AG09309 (cell line): ENCODE data around the gene HIPK2.
A peak's percentile ranks its signal among the peaks of the same experiment; 100 is the strongest.

Experiments used
- DNase-seq: peaks from one replicate; pipeline ENCODE4 v3.0.0-alpha.2; 2010; ENCODE audit warnings: low read depth
- H3K4me3 ChIP-seq: 2 replicates; pipeline ENCODE4 v1.5.1; 2011; ENCODE audit warnings: mild to moderate bottlenecking, low read depth, low read length, moderate library complexity; ENCODE audit not compliant: control insufficient read depth
- TF ChIP-seq, protein P1 (sequence below): IDR thresholded peaks from 2 replicates; pipeline ENCODE4 v1.5.1; 2011; ENCODE audit warnings: mild to moderate bottlenecking, low read depth, low read length, inconsistent platforms; ENCODE audit not compliant: insufficient read depth, control insufficient read depth; ENCODE audit errors: missing control alignments

HIPK2 gene

DNA sequence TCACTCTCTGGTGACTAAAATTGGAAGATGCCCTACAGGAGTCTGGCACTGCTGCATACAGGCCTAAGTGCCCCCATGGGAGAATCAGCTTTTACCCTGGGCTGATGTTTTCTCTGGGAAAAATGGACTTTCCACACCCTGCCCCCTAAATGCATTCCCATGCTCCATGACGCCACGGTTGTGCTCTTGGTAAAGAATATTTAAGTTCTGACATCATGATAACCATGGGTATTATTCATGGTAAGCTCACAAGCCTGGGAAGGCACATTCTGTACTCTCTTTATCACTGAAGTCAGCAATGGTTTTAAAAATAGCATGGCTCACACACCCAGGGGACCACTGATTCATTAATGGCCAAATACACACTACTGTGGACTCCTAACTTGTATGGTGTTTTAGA, 43.4 kb downstream of the HIPK2 start:
- TF ChIP-seq, protein P1, sequence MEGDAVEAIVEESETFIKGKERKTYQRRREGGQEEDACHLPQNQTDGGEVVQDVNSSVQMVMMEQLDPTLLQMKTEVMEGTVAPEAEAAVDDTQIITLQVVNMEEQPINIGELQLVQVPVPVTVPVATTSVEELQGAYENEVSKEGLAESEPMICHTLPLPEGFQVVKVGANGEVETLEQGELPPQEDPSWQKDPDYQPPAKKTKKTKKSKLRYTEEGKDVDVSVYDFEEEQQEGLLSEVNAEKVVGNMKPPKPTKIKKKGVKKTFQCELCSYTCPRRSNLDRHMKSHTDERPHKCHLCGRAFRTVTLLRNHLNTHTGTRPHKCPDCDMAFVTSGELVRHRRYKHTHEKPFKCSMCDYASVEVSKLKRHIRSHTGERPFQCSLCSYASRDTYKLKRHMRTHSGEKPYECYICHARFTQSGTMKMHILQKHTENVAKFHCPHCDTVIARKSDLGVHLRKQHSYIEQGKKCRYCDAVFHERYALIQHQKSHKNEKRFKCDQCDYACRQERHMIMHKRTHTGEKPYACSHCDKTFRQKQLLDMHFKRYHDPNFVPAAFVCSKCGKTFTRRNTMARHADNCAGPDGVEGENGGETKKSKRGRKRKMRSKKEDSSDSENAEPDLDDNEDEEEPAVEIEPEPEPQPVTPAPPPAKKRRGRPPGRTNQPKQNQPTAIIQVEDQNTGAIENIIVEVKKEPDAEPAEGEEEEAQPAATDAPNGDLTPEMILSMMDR, result no peak
- peak; percentile 45 for DNase-seq
- H3K4me3 ChIP-seq, result no peak overlapping the region

DNA sequence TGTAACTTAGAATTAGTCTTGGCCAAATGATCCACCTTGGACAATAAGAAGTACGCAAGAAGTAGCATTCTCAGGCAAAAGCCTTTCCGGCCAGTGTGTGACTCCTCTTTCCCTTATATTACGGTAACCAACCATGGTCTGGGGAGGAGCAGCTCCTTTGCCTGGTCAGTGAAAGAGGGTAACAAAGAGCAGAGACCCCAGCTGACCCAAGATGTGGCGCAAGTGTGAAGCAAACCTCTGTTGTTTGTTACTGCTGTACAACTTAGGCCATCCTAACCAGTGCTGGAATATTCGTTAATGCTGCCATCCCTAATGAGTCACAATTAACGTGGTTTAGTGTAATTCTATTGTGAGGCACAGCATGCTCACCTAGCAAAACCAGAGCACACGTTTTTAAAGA, 44.0 kb downstream of the HIPK2 start:
- no peak overlapping the region for H3K4me3 ChIP-seq
- TF ChIP-seq, protein P1, result no peak
- no peak for DNase-seq

DNA sequence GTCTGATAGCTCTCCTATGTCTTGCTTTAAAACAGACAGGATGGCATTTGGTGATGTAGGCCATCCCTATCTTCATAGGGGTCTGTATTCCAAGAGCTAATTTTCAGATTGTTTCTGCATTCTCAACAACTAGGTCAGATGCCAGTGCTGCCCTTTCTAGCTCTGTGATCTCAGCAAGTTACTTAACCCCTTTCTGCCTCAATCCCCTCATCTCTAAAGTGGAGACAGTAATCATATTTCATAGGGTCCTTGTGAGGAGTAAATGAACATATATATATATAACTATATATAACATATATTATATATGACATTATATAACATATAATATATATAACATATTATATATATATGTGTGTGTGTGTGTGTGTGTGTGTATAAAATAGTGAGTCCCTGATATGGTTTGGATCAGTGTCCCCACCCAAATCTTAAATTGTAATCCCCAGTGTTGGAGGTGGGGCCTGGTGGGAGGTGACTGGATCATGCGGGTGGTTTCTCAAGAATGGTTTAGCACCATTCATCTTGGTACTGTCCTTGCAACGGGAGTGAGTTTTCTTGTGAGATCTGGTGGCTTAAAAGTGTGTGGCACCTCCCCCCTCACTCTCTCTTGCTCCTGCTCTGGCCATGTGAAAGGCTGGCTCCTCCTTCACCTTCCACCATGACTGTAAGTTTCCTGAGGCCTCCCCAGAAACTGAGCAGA, 45.2 kb downstream of the HIPK2 start:
- TF ChIP-seq, protein P1, result no peak
- H3K4me3 ChIP-seq, result no peak overlapping the region
- DNase-seq, result no peak

DNA sequence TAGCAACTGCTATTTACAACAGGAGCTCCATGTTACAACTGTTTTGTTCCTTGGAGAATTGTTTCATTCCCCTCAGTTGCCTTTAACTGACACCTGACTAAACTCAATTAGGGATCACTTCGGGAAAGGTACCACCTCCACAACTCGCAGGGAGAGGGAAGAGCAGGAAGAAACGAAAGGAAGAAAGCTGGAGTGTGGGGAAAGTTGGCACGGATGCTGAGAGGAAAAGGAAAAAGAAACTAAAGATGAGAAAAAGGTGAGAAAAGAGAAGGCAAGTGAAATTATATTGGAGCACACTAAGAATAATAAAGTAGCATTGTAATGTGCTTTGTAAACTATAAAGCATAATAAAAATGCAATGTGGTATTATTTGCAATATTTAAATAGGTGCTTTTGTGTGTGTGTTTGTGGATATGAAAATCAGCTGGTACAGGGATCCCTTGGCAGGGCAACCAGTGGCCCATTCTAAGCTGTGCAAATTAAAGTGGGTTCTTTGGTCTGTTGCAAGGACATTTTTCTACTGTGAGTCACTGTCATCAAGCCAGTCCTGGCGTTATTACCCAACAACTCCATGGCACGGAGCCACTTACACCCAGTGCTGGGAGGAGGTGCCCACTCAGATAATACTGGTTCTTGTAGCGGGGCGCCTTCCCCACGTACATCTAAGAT, 45.9 kb downstream of the HIPK2 start:
- TF ChIP-seq, protein P1, result no peak
- H3K4me3 ChIP-seq, result no peak overlapping the region
- DNase-seq, result peak; percentile 67

DNA sequence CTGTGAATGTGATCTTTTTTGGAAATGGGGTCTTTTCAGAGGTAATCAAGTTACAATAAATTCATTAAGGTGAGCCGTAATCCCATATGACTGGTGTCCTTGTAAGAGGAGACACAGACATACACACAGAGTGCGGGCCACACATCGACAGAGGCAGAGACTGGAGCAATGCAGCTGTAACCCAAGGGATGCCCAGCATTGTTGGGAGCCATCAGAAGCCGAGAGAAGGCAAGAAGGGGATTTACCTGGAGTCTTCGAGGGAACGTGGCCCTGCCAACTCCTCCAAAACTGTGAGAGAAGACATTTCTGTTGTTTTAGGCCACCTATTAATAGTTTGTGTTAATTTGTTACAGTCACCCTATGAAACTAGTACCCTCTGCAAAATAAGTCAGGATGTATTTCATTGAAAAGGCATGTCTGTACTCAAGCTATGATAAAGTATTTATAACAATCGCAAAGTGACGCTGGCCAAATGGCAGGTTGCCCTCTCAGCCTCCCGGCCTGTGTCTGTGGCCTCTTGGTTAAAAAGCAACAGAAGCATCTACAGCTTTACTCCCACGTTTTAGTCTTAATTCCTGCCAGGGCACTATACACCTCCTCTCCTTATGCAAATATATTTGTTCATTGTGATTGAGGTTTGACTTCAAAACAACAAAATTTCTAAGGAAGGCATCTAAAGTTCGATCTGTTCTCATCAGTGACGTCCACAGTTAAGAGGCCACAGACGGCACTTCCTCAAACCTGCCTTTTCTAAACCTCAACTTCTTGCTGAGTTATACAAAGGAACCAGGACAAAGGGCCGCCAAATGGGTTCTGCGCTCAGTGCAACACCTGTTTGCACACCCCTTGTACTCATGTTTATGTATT, 46.8 kb downstream of the HIPK2 start:
- DNase-seq, result no peak
- no peak overlapping the region for H3K4me3 ChIP-seq
- TF ChIP-seq, protein P1, result no peak

DNA sequence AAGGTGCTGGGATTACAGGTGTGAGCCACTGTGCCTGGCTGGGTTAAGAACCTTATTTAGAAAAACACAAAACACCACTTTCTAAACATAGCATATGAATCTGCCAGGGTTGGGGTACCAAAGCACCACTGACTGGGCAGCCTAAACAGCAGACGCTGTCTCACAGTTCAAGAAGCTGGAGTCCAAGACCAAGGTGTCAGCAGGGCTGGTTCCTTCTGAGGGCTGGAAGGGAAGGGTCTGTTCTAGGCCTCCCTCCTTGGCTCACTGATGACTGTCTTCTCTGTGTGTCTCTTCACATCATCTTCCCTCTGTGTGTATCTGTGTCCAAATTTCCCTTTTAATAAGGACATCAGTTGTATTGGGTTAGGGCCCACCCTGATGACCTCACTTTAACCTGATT, 49.6 kb downstream of the HIPK2 start:
- DNase-seq, result no peak
- TF ChIP-seq, protein P1, result no peak
- no peak overlapping the region for H3K4me3 ChIP-seq
